ENCODE data around the gene SHANK1.

Gene SHANK1

DNA sequence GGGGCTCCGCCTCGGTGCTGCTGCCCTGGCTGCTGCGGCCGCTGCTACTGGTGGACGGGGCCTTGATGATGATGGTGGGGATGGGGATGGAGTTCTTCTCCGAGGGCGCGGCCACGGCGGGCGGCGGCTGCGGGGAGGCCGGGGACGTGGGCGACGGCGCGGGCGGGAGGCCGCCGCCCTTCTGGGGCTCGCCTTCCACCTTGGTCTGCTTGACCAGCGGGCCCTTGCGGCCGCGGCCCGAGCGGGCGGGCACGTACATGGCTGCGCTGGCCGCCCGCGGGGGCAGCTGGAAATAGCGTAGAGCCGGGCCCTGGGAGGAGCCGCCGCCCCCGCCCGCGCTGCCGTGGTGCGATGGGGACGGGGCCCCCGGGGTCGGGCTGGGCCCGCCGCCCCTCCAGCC is 51.2 kb downstream of the SHANK1 start:
- TF ChIP-seq ZNF16 (tag by site-specific recombination; IDR thresholded peaks at IDR 0.05; ENCODE audit: low read depth) (no peak), WT1 (tag by site-specific recombination; IDR thresholded peaks at IDR 0.05) (no peak), ZNF544 (tag by site-specific recombination; IDR thresholded peaks at IDR 0.05) (no peak), REPIN1 (tag by site-specific recombination; IDR thresholded peaks at IDR 0.05; ENCODE audit: low read depth) (no peak), RBAK (tag by site-specific recombination; IDR thresholded peaks at IDR 0.05) (no peak), ZIC2 (tag by site-specific recombination; IDR thresholded peaks at IDR 0.05) (no peak), ZNF302 (tag by site-specific recombination; IDR thresholded peaks at IDR 0.05; ENCODE audit: low read depth) (no peak)
- TF ChIP-seq, protein P1, sequence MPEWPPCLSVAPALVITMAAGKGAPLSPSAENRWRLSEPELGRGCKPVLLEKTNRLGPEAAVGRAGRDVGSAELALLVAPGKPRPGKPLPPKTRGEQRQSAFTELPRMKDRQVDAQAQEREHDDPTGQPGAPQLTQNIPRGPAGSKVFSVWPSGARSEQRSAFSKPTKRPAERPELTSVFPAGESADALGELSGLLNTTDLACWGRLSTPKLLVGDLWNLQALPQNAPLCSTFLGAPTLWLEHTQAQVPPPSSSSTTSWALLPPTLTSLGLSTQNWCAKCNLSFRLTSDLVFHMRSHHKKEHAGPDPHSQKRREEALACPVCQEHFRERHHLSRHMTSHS (tag by site-specific recombination; IDR thresholded peaks at IDR 0.05) = no peak
- TF ChIP-seq, protein P2, sequence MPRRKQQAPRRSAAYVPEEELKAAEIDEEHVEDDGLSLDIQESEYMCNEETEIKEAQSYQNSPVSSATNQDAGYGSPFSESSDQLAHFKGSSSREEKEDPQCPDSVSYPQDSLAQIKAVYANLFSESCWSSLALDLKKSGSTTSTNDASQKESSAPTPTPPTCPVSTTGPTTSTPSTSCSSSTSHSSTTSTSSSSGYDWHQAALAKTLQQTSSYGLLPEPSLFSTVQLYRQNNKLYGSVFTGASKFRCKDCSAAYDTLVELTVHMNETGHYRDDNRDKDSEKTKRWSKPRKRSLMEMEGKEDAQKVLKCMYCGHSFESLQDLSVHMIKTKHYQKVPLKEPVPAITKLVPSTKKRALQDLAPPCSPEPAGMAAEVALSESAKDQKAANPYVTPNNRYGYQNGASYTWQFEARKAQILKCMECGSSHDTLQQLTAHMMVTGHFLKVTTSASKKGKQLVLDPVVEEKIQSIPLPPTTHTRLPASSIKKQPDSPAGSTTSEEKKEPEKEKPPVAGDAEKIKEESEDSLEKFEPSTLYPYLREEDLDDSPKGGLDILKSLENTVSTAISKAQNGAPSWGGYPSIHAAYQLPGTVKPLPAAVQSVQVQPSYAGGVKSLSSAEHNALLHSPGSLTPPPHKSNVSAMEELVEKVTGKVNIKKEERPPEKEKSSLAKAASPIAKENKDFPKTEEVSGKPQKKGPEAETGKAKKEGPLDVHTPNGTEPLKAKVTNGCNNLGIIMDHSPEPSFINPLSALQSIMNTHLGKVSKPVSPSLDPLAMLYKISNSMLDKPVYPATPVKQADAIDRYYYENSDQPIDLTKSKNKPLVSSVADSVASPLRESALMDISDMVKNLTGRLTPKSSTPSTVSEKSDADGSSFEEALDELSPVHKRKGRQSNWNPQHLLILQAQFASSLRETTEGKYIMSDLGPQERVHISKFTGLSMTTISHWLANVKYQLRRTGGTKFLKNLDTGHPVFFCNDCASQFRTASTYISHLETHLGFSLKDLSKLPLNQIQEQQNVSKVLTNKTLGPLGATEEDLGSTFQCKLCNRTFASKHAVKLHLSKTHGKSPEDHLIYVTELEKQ (tag by site-specific recombination; IDR thresholded peaks at IDR 0.05; ENCODE audit: borderline replicate concordance) = no peak
- TF ChIP-seq, protein P3, sequence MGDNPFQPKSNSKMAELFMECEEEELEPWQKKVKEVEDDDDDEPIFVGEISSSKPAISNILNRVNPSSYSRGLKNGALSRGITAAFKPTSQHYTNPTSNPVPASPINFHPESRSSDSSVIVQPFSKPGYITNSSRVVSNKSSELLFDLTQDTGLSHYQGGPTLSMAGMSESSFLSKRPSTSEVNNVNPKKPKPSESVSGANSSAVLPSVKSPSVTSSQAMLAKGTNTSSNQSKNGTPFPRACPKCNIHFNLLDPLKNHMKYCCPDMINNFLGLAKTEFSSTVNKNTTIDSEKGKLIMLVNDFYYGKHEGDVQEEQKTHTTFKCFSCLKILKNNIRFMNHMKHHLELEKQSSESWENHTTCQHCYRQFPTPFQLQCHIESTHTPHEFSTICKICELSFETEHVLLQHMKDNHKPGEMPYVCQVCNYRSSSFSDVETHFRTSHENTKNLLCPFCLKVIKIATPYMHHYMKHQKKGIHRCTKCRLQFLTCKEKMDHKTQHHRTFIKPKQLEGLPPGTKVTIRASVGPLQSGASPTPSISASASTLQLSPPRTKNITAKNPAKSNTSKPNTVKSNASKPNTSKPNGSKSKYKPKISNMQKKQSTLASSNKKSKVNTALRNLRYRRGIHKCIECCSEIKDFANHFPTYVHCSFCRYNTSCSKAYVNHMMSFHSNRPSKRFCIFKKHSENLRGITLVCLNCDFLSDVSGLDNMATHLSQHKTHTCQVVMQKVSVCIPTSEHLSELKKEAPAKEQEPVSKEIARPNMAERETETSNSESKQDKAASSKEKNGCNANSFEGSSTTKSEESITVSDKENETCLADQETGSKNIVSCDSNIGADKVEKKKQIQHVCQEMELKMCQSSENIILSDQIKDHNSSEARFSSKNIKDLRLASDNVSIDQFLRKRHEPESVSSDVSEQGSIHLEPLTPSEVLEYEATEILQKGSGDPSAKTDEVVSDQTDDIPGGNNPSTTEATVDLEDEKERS (tag by site-specific recombination; IDR thresholded peaks at IDR 0.05) = no peak
- Histone ChIP-seq H3K4me3 (ENCODE audit: low read depth, low read length) (no peak overlapping the region; the same call in 1 of the 2 replicates), H3K4me1 (ENCODE audit: control insufficient read depth, insufficient read depth, low read length) (no peaks in the 10 kb centered on the region), H3K9me3 (ENCODE audit: control insufficient read depth, insufficient read depth, low read depth, low read length) (no peaks in the 10 kb centered on the region), H3K36me3 (ENCODE audit: control insufficient read depth in 2 of 2, insufficient read depth in 1 of 2, low read length in 2 of 2) (no peaks in the 10 kb centered on the region), H3K27ac (ENCODE audit: extremely low read depth, low read depth, low read length) (no peak overlapping the region)
- CTCF ChIA-PET = interaction anchor here (0.7 kb wide), 1 partner anchor 13 kb away, joined by 4 read pairs; no protein-coding TSS in a partner anchor
- POLR2A ChIA-PET = no interaction called here

DNA sequence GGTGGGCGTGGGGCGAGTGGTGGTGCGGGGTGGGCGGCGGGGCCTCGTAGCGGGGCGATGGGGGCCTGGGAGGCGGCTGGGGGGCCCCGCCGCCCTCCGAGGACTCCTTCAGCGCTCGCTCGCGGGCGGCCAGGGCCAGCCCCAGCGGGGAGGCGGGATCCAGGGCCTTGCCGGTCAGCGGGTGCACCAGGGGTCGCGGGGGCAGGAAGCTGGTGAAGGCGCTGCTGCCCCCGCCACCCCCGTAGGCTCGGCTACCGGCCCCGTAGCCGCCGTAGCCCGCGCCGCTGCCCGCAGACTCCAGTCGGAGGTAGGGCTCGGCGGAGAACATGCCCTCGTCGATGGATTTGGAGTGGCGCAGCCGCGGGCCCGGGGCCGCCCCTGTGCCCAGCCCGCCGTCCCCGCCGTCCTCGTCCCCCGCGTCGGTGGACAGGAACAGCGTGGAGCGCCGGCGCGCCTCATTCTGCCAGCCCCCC is 51.8 kb downstream of the SHANK1 start:
- Histone ChIP-seq H3K27ac (ENCODE audit: extremely low read depth, low read depth, low read length) (no peak overlapping the region), H3K4me1 (ENCODE audit: control insufficient read depth, insufficient read depth, low read length) (no peaks in the 10 kb centered on the region), H3K4me3 (ENCODE audit: low read depth, low read length) (no peak overlapping the region), H3K9me3 (ENCODE audit: control insufficient read depth, insufficient read depth, low read depth, low read length) (no peaks in the 10 kb centered on the region), H3K36me3 (ENCODE audit: control insufficient read depth in 2 of 2, insufficient read depth in 1 of 2, low read length in 2 of 2) (no peaks in the 10 kb centered on the region)
- CTCF ChIA-PET = no interaction called here
- POLR2A ChIA-PET = no interaction called here
- TF ChIP-seq SP3 (tag by site-specific recombination; IDR thresholded peaks at IDR 0.05) = no peak
- TF ChIP-seq ZNF366 (tag by site-specific recombination; conservative IDR thresholded peaks at IDR 0.05) = no peak
- no peak for TF ChIP-seq ZNF335 (tag by site-specific recombination; conservative IDR thresholded peaks at IDR 0.05)
- peak; percentile 64 for TF ChIP-seq ZFHX2 (tag by site-specific recombination; conservative IDR thresholded peaks at IDR 0.05)
- TF ChIP-seq, protein P4, sequence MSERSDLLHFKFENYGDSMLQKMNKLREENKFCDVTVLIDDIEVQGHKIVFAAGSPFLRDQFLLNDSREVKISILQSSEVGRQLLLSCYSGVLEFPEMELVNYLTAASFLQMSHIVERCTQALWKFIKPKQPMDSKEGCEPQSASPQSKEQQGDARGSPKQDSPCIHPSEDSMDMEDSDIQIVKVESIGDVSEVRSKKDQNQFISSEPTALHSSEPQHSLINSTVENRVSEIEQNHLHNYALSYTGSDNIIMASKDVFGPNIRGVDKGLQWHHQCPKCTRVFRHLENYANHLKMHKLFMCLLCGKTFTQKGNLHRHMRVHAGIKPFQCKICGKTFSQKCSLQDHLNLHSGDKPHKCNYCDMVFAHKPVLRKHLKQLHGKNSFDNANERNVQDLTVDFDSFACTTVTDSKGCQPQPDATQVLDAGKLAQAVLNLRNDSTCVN (tag by site-specific recombination; optimal IDR thresholded peaks at IDR 0.05) = peak; percentile 29
- TF ChIP-seq ZSCAN16 (tag by site-specific recombination; IDR thresholded peaks at IDR 0.05) = no peak
